ENCODE data around the gene DIPK1A.

The DIPK1A gene

GRCh38 chr1:92886886-92887419, 74.3 kb downstream of the DIPK1A start:
- Histone ChIP-seq H3K4me3 (ENCODE audit: low read depth in 1 of 2, low read length in 1 of 2) (no peak overlapping the region), H3K27ac (no peak overlapping the region), H3K4me1 (ENCODE audit: control insufficient read depth in 1 of 2, insufficient read depth in 1 of 2, low read depth in 1 of 2, low read length in 1 of 2) (peaks cover 8 to 15% of the 10 kb centered on the region in 2 experiments), H3K27me3 (no peaks in the 10 kb centered on the region), H3K9me3 (no peaks in the 10 kb centered on the region), H3K36me3 (no peaks in the 10 kb centered on the region)
- no peak for TF ChIP-seq CTCF (IDR thresholded peaks at IDR 0.05)

GRCh38 chr1:92884195-92884594, 77.1 kb downstream of the DIPK1A start:
- no peaks in the 10 kb centered on the region for H3K36me3 ChIP-seq
- no peak overlapping the region for H3K27ac ChIP-seq
- peaks cover 8 to 15% of the 10 kb centered on the region in 2 experiments for H3K4me1 ChIP-seq (ENCODE audit: control insufficient read depth in 1 of 2, insufficient read depth in 1 of 2, low read depth in 1 of 2, low read length in 1 of 2)
- no peak for TF ChIP-seq CTCF (IDR thresholded peaks at IDR 0.05)
- H3K9me3 ChIP-seq: no peaks in the 10 kb centered on the region
- H3K4me3 ChIP-seq (ENCODE audit: low read depth in 1 of 2, low read length in 1 of 2): no peak overlapping the region
- H3K27me3 ChIP-seq: no peaks in the 10 kb centered on the region

- Histone ChIP-seq H3K27ac (no peak overlapping the region), H3K4me3 (ENCODE audit: low read depth in 1 of 2, low read length in 1 of 2) (no peak overlapping the region)
These were observed 78.0 kb downstream of the DIPK1A start for GRCh38 chr1:92883297-92883696.

GRCh38 chr1:92882819-92883218, 78.4 kb downstream of the DIPK1A start:
- Histone ChIP-seq H3K27ac (no peak overlapping the region), H3K4me1 (ENCODE audit: control insufficient read depth in 1 of 2, insufficient read depth in 1 of 2, low read depth in 1 of 2, low read length in 1 of 2) (peaks cover 8 to 15% of the 10 kb centered on the region in 2 experiments)
- TF ChIP-seq CTCF (IDR thresholded peaks at IDR 0.05): no peak

More at GRCh38 chr1:92883297-92883696, 78.0 kb downstream of the DIPK1A start:
- Histone ChIP-seq H3K4me1 (ENCODE audit: control insufficient read depth in 1 of 2, insufficient read depth in 1 of 2, low read depth in 1 of 2, low read length in 1 of 2) (peaks cover 8 to 15% of the 10 kb centered on the region in 2 experiments), H3K36me3 (no peaks in the 10 kb centered on the region), H3K27me3 (no peaks in the 10 kb centered on the region), H3K9me3 (no peaks in the 10 kb centered on the region)
- TF ChIP-seq CTCF (IDR thresholded peaks at IDR 0.05): no peak

GRCh38 chr1:92881391-92881790, 79.9 kb downstream of the DIPK1A start:
- Histone ChIP-seq H3K4me3 (ENCODE audit: low read depth in 1 of 2, low read length in 1 of 2) (no peak overlapping the region), H3K36me3 (no peaks in the 10 kb centered on the region), H3K27me3 (no peaks in the 10 kb centered on the region), H3K9me3 (no peaks in the 10 kb centered on the region), H3K27ac (no peak overlapping the region), H3K4me1 (ENCODE audit: control insufficient read depth in 1 of 2, insufficient read depth in 1 of 2, low read depth in 1 of 2, low read length in 1 of 2) (peaks cover 8 to 15% of the 10 kb centered on the region in 2 experiments)
- no peak for TF ChIP-seq CTCF (IDR thresholded peaks at IDR 0.05)

More at GRCh38 chr1:92882819-92883218, 78.4 kb downstream of the DIPK1A start:
- H3K36me3 ChIP-seq: no peaks in the 10 kb centered on the region
- H3K9me3 ChIP-seq: no peaks in the 10 kb centered on the region
- H3K27me3 ChIP-seq: no peaks in the 10 kb centered on the region
- H3K4me3 ChIP-seq (ENCODE audit: low read depth in 1 of 2, low read length in 1 of 2): no peak overlapping the region

Data from neutrophil (primary cell).